Cortex of kidney (tissue), 1 donor: ENCODE data around the gene SNX18.
"Not testable (repeated sequence)": the region's sequence is repeated elsewhere in the genome, so short reads cannot be mapped to it uniquely, and the experiment has no call there.

ENCODE experiments used
- DNase-seq: peaks from one replicate; lab custom pipeline; 2025; lab: John Stamatoyannopoulos, UW

The SNX18 gene

GRCh38 chr5:54519509-54519876 is 1.9 kb downstream of the SNX18 start:
- no peak for DNase-seq

GRCh38 chr5:54520438-54520846 is 2.9 kb downstream of the SNX18 start:
- no peak for DNase-seq

- DNase-seq, result no peak
These were observed 3.4 kb downstream of the SNX18 start for GRCh38 chr5:54520940-54521339.

- DNase-seq, result no peak
These were observed 4.4 kb downstream of the SNX18 start for GRCh38 chr5:54521856-54522479.

- DNase-seq, result no peak
These were observed 6.0 kb downstream of the SNX18 start for GRCh38 chr5:54523534-54523933.

- DNase-seq, result no peak
These were observed 6.5 kb downstream of the SNX18 start for GRCh38 chr5:54524082-54524481.

- no peak for DNase-seq
These were observed 7.1 kb downstream of the SNX18 start for GRCh38 chr5:54524704-54525103.

- DNase-seq, result no peak
These were observed 7.7 kb downstream of the SNX18 start for GRCh38 chr5:54525261-54525660.

- no peak for DNase-seq
These were observed 8.1 kb downstream of the SNX18 start for GRCh38 chr5:54525692-54526091.

- DNase-seq, result no peak
These were observed 9.2 kb downstream of the SNX18 start for GRCh38 chr5:54526604-54527288.

GRCh38 chr5:54528633-54529209 is 11.2 kb downstream of the SNX18 start:
- no peak for DNase-seq

- DNase-seq, result no peak
These were observed 12.0 kb downstream of the SNX18 start for GRCh38 chr5:54529565-54529964.

- no peak for DNase-seq
These were observed 14.0 kb downstream of the SNX18 start for GRCh38 chr5:54531546-54531945.

GRCh38 chr5:54533541-54534190 is 16.1 kb downstream of the SNX18 start:
- no peak for DNase-seq

- no peak for DNase-seq
These were observed 16.8 kb downstream of the SNX18 start for GRCh38 chr5:54534191-54535004.

- DNase-seq, result no peak
These were observed 17.7 kb downstream of the SNX18 start for GRCh38 chr5:54535149-54535844.

GRCh38 chr5:54536375-54536774 is 18.8 kb downstream of the SNX18 start:
- not testable (repeated sequence) for DNase-seq

GRCh38 chr5:54536861-54537260 is 19.3 kb downstream of the SNX18 start:
- DNase-seq, result not testable (repeated sequence)

- no peak for DNase-seq
These were observed 20.2 kb downstream of the SNX18 start for GRCh38 chr5:54537725-54538124.

GRCh38 chr5:54538156-54538555 is 20.6 kb downstream of the SNX18 start:
- DNase-seq, result no peak

- no peak for DNase-seq
These were observed 21.4 kb downstream of the SNX18 start for GRCh38 chr5:54539001-54539400.

- no peak for DNase-seq
These were observed 22.7 kb downstream of the SNX18 start for GRCh38 chr5:54540286-54540685.
